Omental fat pad (tissue), 4 donors: Measurements from ENCODE around the gene TCF7. TPM values are rescaled to one million over a fixed set of nuclear protein-coding genes. Genes with fewer than 3 reads are reported as not detected.

Experiments
- ATAC-seq: fragments of 150-250 bp; one replicate; pipeline ENCODE4 v1.9.1; 2016; ENCODE audit warnings: mild to moderate bottlenecking, moderate library complexity; ENCODE audit not compliant: low FRiP score
- DNase-seq: peaks from one replicate; pipeline ENCODE4 v3.0.0-alpha.2; 2019; ENCODE audit warnings: low spot score
- total RNA-seq, 4 donors: library from RNA; depleted of rRNA; stranded (reverse); fragments of >200 nt; gene quantifications; one replicate each; pipeline ENCODE4 v1.1.0, GENCODE V29; 2016
- TF ChIP-seq, protein P1 (sequence below), 3 donors: fragments of 450-650 bp; IDR thresholded peaks; one replicate each; pipeline ENCODE4 v1.5.1; 2016 to 2017; ENCODE audit warnings: antibody characterized with exemption in 3 of 3, mild to moderate bottlenecking in 3 of 3, moderate library complexity in 2 of 3

Gene TCF7
- total RNA-seq, 4 donors from 2014 or later = 1.6 to 4.3 (median 2.7) TPM

DNA sequence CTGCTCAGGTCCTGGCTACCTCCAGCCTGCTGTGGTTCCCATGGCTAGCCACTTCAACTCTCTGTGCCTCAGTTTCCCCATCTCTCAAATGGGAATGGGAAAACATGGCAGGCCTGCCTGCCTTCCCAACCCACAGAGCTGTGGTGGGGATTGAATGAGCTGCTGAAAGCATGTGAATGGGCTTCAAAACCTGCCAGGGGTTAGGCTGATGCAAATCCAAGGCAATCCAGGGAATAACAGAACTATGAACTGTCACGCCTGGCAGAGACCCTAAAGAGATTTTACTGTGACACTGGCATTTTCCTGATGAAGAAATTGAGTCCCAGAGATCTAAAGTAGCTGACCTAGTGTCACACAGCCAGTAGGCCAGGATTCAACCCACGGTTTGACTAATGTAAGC, 29.9 kb upstream of the TCF7 start:
- ATAC-seq (no peak), DNase-seq (no peak)
- TF ChIP-seq, protein P1, sequence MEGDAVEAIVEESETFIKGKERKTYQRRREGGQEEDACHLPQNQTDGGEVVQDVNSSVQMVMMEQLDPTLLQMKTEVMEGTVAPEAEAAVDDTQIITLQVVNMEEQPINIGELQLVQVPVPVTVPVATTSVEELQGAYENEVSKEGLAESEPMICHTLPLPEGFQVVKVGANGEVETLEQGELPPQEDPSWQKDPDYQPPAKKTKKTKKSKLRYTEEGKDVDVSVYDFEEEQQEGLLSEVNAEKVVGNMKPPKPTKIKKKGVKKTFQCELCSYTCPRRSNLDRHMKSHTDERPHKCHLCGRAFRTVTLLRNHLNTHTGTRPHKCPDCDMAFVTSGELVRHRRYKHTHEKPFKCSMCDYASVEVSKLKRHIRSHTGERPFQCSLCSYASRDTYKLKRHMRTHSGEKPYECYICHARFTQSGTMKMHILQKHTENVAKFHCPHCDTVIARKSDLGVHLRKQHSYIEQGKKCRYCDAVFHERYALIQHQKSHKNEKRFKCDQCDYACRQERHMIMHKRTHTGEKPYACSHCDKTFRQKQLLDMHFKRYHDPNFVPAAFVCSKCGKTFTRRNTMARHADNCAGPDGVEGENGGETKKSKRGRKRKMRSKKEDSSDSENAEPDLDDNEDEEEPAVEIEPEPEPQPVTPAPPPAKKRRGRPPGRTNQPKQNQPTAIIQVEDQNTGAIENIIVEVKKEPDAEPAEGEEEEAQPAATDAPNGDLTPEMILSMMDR (IDR thresholded peaks at IDR 0.05) = no peak

DNA sequence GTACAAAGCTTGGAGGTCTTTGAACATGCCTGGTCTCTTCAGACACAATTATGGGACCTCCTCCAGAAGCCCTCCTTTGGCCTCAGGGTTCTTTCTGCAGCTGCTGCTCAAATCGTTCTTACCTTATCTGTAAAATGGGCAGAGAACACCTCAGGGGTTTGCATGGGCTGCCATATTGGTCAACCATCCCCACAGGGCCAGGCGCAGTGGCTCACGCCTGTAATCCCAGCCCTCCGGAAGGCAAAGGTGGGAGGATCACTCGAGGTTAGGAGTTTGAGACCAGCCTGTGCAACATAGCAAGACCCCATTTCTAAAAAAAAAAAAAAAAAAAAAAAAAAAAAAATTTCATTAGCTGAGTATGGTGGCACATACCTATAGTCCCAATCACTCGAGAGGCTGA, 29.1 kb upstream of the TCF7 start:
- ATAC-seq (no peak), DNase-seq (no peak)
- TF ChIP-seq, protein P1 (IDR thresholded peaks at IDR 0.05) = no peak

DNA sequence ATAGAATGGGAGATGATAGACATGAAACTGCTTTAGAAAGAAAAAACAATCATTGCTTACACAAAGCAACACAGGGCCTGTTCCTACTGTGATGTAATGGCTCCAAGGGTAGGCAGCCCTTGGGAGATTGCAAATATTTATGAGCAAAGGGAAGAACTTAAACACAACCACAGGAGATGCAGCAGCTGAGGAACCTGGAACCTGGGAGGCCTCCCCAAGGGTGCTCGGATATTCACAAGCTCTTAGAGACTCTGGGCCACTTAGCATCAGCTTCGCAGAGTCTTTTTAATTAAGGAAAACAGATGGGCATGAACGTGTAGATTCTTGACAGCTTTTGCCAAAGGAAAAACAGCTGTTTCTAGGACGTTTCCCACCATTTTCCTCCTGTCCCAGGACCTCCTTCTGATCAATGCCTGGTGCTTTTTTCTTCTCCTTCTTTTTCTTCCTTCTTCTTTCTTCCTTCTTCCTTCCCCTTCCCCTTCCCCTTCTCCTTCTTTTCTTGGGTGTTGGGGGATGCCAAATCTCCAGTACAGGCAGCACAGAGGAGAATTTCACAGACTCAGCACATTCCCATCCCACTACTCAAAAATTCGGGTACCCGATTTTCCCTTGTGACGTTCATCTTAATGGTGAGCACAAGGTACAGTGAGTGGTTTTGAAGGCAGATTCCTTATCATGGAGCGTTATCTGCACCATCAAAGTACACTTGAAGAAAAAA, 28.1 kb upstream of the TCF7 start:
- ATAC-seq = no peak
- TF ChIP-seq, protein P1 (IDR thresholded peaks at IDR 0.05) = no peak
- DNase-seq = no peak

DNA sequence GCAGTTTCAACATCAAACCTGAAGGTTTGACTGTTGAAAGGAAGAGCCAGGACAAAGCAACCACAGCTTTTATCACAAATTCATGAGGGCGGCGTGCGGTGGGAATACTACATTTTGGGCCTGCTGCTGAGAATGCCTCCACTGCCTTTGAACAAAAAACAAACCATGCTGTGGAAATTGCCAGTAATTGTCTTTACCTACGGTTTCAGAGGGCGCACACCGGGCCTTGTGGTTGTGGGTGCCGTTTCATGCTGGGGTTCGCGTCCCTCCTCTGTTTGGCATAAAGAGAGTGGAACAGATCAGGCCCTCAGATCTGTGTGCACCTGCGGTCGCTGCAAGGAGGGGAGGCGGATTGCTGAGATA, 27.6 kb upstream of the TCF7 start:
- DNase-seq (no peak), ATAC-seq (no peak)
- TF ChIP-seq, protein P1 (IDR thresholded peaks at IDR 0.05) = no peak

DNA sequence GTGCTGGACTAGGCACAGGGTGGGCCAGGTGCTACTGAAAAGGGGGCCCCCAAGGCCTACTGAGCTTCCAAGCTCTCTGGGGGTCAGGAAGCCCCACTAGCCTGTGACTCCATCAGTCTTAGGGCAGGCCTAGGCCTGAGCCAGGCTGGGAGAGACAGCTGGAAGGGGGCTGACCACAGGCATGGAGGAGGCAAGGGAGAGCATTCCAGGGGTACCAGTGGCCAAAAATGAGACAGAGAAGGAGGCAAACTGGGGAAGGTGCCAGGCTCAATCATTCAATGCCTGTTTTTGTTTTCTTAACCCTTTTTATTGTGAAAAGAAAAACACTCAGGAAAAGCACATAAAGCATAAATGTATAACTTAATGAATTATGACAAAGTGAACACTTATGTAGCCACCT, 26.2 kb upstream of the TCF7 start:
- TF ChIP-seq, protein P1 (IDR thresholded peaks at IDR 0.05) = no peak
- ATAC-seq (no peak), DNase-seq (no peak)

DNA sequence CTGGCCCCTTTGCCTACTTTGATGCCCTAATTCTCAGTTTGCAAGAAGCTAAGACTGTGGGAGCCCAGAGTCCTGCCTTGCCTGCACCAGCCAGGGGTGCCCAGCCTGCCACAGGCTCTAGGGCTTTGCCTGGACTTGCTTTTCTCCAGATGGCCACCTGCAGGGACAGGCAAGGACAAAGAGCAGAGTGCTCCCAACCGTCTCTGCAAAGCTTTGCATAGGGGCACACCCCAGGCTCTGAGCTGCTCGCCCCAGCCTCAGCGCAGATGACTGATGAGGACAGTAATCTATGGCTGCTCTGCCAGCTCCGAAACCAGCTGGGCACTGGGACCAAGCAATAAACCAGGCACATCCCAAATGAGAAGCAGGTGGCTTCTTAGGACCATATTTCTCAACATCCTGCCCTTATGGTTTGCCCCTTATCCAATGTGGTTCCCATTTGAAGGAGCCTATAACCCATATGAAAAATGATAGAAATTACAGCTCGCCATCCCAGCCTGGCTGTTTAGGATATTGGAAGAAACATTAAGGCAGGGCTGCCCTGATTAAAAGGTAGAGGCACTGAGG, 25.4 kb upstream of the TCF7 start:
- DNase-seq (no peak), ATAC-seq (no peak)
- TF ChIP-seq, protein P1 (IDR thresholded peaks at IDR 0.05) = no peak

DNA sequence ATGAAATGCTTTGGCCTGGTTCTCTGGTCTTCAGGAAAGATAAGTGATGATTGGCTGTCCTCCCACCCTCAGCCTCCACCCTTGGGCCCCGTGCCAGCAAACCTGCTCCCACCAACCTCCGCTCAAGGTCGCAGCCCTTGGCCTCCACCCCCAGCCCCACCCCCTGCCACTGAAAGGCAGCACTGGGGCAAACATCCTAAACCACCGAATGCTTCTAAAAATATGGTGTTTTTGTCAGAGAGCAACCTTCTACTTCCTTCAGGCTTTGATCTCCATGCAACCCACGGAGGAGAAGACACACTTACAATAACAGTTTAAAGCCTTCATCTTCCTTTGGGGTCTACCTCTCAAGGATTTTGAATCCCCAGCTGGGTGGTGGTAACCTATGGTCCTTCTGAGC, 24.0 kb upstream of the TCF7 start:
- TF ChIP-seq, protein P1 (IDR thresholded peaks at IDR 0.05) = no peak
- no peak for DNase-seq
- no peak for ATAC-seq
